ENCODE results near the gene SH3RF1. TPM values are rescaled to one million over a fixed set of nuclear protein-coding genes. Genes with fewer than 3 reads are reported as not detected.

The SH3RF1 gene
- polyA plus RNA-seq, 1 experiment: 11.0 TPM

DNA sequence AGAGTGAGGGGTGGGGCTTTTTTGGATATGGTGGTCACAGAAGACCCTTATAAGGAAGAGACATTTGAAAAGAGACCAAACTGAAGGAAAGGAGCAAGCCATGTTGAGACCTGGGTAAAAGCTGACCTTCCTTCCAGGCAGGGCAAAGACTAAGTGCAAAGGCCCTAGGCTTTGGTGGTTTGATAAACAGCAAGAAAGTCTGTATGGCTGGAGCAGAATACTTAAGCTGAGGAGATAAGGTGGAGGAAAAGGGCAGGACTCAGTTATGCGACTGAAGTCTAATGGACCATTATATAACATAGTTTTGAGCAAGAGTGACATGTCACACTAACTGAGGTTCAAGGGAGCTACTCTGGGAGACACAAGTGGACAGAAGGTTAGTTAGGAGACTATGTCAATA is 20.0 kb downstream of the SH3RF1 start:
- H3K27me3 ChIP-seq (ENCODE audit: control insufficient read depth, insufficient read depth, low read length): no peaks in the 10 kb centered on the region
- POLR2A ChIA-PET: no interaction called here
- DNase-seq (ENCODE audit: low read depth, low spot score): no peak
- no peak overlapping the region for H3K4me3 ChIP-seq (ENCODE audit: low read depth, low read length)
- H3K27ac ChIP-seq (ENCODE audit: low read depth, low read length): no peak overlapping the region
- CTCF ChIA-PET: no interaction called here
- TF ChIP-seq, protein P1, sequence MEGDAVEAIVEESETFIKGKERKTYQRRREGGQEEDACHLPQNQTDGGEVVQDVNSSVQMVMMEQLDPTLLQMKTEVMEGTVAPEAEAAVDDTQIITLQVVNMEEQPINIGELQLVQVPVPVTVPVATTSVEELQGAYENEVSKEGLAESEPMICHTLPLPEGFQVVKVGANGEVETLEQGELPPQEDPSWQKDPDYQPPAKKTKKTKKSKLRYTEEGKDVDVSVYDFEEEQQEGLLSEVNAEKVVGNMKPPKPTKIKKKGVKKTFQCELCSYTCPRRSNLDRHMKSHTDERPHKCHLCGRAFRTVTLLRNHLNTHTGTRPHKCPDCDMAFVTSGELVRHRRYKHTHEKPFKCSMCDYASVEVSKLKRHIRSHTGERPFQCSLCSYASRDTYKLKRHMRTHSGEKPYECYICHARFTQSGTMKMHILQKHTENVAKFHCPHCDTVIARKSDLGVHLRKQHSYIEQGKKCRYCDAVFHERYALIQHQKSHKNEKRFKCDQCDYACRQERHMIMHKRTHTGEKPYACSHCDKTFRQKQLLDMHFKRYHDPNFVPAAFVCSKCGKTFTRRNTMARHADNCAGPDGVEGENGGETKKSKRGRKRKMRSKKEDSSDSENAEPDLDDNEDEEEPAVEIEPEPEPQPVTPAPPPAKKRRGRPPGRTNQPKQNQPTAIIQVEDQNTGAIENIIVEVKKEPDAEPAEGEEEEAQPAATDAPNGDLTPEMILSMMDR (IDR thresholded peaks at IDR 0.05; ENCODE audit: low read depth, low read length): no peak
- H3K9me3 ChIP-seq (ENCODE audit: control insufficient read depth, insufficient read depth, low read length): no peaks in the 10 kb centered on the region

DNA sequence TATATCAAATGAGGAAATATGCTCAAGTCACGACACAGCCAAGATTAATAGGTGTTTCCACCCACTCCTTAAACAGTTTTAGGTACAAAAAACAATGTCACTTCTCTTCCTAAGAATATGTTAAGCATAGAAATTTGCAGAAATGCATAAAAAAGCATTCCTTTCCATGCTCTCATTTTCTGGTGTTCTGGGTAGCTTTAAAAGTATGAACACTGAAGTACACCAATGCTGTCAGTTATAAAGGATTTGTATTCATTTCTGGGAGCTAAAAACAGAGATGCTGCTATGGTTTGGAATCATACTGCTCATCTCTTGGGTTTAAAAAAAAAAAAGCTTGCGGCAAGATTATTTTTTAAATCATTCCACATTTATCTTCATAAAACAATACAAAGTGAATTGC is 20.8 kb downstream of the SH3RF1 start:
- H3K4me3 ChIP-seq (ENCODE audit: low read depth, low read length): no peak overlapping the region
- CTCF ChIA-PET: no interaction called here
- no peak for DNase-seq (ENCODE audit: low read depth, low spot score)
- TF ChIP-seq, protein P1 (IDR thresholded peaks at IDR 0.05; ENCODE audit: low read depth, low read length): no peak
- H3K9me3 ChIP-seq (ENCODE audit: control insufficient read depth, insufficient read depth, low read length): no peaks in the 10 kb centered on the region
- POLR2A ChIA-PET: no interaction called here
- H3K27me3 ChIP-seq (ENCODE audit: control insufficient read depth, insufficient read depth, low read length): no peaks in the 10 kb centered on the region
- no peak overlapping the region for H3K27ac ChIP-seq (ENCODE audit: low read depth, low read length)

DNA sequence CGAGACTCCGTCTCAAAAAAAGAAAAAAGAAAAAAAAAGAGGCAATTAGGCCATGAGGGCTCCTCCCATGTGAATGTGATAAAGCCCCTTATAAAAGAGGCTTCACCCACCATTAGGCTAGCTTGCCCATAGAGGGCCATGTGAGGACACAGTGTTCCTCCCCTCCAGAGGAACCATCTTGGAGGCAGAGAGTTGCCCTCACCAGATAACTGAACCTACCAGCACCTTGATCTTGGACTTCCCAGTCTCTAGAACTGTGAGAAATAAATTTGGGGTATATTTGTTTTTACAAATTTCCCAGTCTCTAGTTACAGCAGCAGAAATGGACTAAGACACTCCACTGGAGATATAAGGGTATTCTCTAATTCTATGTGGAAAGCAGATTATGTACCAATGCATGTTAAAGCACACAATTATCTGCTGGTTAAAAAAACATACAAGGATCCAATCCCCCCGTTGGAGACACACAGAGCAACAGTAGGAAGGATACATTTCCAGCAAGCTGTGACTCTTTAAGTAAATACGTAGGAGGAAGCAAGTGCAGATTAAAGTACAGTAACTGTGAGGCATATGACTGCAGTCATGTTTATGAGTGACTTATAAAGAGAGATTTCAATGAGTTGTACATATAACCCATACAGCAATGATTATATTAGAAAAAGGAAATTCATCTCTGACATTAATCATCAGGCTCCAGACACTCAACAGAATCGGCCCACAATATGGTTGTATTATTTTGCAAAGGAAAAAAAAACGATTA is 21.4 kb downstream of the SH3RF1 start:
- Histone ChIP-seq H3K27me3 (ENCODE audit: control insufficient read depth, insufficient read depth, low read length) (no peaks in the 10 kb centered on the region), H3K27ac (ENCODE audit: low read depth, low read length) (no peak overlapping the region), H3K9me3 (ENCODE audit: control insufficient read depth, insufficient read depth, low read length) (no peaks in the 10 kb centered on the region), H3K4me3 (ENCODE audit: low read depth, low read length) (no peak overlapping the region)
- ChIA-PET CTCF (no interaction called here), POLR2A (interaction anchor here (0.7 kb wide), 1 partner anchor 11 kb away, joined by 3 read pairs; no protein-coding TSS in a partner anchor)
- TF ChIP-seq, protein P1 (IDR thresholded peaks at IDR 0.05; ENCODE audit: low read depth, low read length): no peak
- DNase-seq (ENCODE audit: low read depth, low spot score): no peak

DNA sequence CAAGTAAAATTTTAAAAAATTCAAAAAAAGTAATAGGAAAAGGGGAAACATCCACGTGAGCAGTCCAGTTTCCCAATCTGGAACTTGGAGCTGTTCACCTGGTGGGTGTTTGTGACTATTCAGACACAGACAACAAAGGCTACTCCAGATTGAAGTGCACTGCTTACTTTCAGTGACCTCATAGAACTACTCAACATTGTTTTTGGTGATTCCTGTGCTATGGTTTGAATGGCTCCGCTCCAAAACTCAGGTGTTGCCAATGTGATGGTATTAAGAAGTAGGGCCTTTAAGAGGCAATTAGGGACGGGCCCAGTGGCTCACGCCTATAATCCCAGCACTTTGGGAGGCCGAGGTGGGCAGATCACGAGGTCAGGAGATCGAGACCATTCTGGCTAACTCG is 22.1 kb downstream of the SH3RF1 start:
- no peak for DNase-seq (ENCODE audit: low read depth, low spot score)
- Histone ChIP-seq H3K27me3 (ENCODE audit: control insufficient read depth, insufficient read depth, low read length) (no peaks in the 10 kb centered on the region), H3K27ac (ENCODE audit: low read depth, low read length) (no peak overlapping the region), H3K9me3 (ENCODE audit: control insufficient read depth, insufficient read depth, low read length) (no peaks in the 10 kb centered on the region), H3K4me3 (ENCODE audit: low read depth, low read length) (no peak overlapping the region)
- POLR2A ChIA-PET: no interaction called here
- CTCF ChIA-PET: no interaction called here
- TF ChIP-seq, protein P1 (IDR thresholded peaks at IDR 0.05; ENCODE audit: low read depth, low read length): no peak

DNA sequence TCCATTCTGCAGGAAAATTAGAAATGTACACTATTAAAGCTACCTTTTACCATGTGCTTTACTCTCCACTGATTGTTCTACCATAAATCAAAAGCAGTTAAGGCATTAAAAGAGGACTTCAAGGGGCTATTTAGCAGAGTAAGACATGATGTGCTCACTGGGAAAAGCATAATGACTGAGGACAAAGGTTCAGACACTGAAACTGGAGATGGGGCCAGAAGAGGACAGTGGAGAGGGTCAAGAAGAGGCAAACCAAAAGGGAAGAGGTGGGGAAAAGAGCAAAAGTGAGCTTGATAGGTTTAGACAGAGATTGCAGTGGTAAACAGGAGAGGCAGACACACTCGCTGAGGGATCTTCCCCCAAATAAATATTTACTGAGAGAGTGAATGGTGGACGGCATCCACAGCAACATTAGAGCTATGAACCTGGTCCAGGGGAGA is 23.8 kb downstream of the SH3RF1 start:
- POLR2A ChIA-PET: no interaction called here

More for the DNA sequence above, 23.8 kb downstream of the SH3RF1 start:
- H3K27ac ChIP-seq (ENCODE audit: low read depth, low read length): no peak overlapping the region
- H3K9me3 ChIP-seq (ENCODE audit: control insufficient read depth, insufficient read depth, low read length): no peaks in the 10 kb centered on the region
- no peak overlapping the region for H3K4me3 ChIP-seq (ENCODE audit: low read depth, low read length)
- DNase-seq (ENCODE audit: low read depth, low spot score): no peak
- TF ChIP-seq, protein P1 (IDR thresholded peaks at IDR 0.05; ENCODE audit: low read depth, low read length): no peak
- no peaks in the 10 kb centered on the region for H3K27me3 ChIP-seq (ENCODE audit: control insufficient read depth, insufficient read depth, low read length)
- CTCF ChIA-PET: no interaction called here
